Urothelium cell line (cell line): Measurements from ENCODE around the gene LIN52.

Source experiments
- DNase-seq: peaks from one replicate; pipeline ENCODE4 v3.0.0; 2011; ENCODE audit warnings: low spot score, mixed read lengths
- FAIRE-seq: peaks from 2 replicates; lab custom pipeline; 2011; peaks lifted over from hg19 to GRCh38; lab: Jason Lieb, UNC

The LIN52 gene, protein sequence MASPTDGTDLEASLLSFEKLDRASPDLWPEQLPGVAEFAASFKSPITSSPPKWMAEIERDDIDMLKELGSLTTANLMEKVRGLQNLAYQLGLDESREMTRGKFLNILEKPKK

DNA sequence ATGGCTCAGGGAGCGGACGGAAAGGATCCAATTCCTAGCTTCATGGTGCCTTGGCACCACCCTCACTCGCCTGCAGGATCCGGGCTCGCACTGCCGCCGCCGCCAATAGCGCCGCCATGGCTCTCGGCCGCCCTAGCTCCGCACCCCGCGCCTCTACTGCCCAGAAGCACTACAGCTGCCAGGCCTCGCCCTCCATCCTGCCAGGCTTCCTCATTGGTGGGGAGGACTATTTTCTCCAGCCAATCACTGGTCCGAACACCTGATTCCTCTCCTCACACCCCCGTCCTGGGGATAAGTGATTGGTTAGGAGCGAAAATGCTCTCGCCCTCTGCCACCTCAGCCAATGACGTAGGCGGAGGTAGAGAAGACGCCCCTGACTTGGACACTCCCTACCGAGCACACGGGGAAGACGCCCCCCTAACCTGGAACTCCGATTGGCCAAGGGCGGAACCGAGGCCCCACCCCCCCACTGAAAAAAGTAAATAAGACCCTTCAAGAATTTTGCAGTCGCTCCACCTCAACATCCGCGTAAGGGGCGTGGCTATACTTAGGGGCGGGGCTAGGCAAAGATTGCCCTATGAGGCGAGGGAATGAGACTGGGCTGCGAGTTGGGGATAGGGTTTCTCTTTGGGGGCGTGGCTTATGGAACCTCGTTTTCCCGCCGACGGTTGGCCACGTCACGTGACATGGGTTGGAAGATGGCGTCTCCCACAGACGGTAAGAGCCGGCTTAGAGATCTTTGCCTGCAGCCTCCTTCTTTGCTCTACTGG is at the start of gene LIN52, which contains the start of gene ALDH6A1:
Gene LIN52 (plus strand): TSS at position 680 of the 770 bp plus-strand sequence. CDS start 19 bp downstream, at position 699.
Gene ALDH6A1 (minus strand): TSS at position 177 of the 770 bp plus-strand sequence. CDS start 59 bp downstream, at position 118.
- FAIRE-seq, result peak; percentile 100
- DNase-seq, result peak; percentile 100

DNA sequence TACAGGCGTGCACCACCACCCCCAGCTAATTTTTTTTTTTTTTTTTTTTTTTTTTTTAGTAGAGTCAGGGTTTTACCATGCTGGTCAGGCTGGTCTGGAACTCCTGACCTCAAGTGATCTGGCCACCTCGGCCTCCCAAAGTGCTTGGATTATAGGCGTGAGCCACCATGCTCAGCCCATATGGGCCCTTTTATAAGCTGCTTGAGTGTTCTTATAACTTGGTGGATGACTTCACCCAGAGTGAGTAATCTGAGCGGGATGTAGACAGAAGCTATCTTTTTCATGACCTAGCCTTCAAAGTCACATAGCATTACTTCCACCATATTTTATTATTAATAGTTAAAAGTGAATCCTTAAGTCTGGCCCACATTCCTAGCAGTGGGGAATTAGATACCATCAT is 49.2 kb upstream of the LIN52 start:
- DNase-seq (no peak), FAIRE-seq (no peak)

DNA sequence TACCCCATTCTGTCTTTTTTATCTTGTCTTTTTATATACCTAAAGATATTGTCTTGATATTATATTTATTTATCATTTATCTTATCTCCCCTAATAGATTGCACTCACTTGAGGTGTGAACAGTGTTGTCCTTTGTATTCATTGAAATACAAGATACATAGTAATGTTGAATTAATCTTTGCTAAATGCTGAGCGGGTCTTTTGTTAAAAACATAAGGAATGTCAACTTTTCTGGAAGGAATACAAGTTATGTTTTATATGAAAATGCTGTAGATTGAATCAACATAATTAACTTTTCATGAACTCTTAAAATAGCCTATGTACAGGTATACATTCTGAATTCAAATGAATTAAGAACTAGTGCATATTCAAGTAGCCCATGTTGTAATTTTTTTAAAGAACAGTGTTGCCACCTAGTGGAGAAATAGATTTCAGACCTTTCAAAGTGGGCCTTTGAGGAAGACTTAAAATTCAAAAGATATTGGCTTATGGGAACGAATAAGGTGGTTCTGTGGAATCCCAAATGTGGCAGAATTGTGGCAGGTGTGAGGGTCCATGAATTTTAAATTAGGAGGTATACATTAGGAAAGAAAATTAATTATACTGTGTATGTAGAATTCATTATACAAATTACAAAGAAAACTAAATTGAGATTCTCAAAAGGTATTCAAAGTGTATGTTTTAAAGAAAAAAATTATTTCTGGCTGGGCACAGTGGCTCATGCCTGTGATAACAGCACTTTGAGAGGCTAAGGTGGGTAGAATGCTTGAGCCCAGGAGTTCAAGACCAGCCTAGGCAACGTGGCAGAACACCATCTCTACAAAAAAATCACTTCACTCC is 46.5 kb upstream of the LIN52 start:
- DNase-seq, result peak; percentile 70
- no peak for FAIRE-seq

DNA sequence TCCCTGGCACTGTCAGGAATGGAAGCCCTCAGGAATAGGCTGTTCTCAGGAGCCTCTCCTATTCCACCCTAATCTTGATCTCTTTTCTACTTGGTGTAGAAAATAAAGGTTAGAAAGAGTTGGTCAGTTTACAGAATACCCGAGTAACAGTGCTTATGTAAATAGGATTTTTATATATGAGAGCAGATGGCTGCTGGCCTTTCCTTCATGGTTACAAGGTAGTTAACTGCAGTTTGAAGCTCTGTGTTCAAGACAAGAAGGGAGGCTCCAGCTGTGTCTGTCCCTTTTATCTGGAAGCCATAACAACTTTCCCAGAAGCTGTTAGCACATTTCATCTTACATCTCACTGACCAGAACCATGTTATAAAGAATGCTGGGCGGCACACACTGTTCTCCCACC is 42.5 kb upstream of the LIN52 start:
- no peak for FAIRE-seq

DNA sequence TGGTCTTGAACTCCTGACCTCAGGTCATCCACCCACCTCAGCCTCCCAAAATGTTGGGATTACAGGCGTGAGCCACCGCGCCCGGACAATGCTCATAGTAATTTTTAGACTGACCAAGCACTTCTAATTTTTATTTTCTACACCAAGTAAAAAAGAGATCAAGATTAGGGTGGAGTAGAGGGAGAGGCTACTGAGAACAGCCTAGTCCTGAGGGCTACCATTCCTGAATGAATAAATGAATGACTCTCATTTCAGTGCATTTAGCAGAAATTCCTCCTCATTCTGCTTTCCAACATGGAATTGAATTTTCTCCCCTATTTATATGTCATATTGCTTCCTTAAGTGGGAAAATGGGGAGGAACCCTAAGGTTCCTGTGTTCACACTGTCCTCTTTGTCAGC is 39.2 kb upstream of the LIN52 start:
- DNase-seq, result no peak
- no peak for FAIRE-seq

More for the DNA sequence above, 42.5 kb upstream of the LIN52 start:
- DNase-seq, result no peak

DNA sequence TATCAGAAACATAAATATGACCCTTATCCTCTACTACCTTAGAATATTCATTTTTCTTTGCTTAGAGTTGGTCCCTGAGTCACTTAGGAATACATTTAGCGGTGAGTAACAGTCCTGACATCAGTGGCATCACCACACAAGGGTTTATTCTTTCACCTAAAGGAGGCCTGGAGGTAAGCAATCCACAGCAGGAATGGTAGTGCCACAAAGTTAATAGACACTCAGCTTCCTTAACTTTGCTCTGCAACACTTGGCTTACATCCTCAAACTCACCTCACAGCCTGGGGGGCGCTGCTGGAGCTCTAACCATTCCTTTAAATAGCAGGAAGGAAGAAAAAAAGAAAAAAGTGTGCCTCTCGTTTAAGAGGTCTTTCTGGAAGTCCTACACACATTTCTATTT is 36.5 kb upstream of the LIN52 start:
- FAIRE-seq, result peak; percentile 74
- DNase-seq, result peak; percentile 45

DNA sequence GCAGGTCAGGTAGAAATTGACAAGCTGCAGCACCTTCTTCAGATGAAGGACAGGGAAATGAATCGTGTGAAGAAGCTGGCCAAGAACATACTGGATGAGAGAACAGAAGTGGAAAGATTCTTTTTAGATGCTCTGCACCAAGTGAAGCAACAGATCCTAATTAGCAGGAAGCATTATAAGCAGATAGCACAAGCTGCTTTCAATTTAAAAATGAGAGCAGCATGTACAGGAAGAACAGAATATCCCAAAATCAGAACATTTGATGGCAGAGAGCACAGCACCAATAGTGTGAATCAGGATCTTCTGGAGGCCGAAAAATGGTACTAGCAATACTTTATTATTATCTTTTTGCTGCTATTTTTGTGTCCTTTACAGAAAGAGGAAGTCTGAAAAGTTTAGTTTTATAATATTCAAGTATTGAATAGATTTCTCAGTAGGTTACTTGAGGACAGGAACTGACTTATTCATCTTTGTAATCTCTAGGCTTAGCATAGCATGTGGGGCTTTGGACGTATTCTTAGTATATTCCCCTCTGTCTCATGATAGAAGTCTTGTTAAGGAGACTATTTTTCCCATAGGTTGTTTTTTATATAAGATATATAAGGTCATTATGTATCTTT is 34.8 kb upstream of the LIN52 start:
- no peak for DNase-seq
- peak; percentile 74 for FAIRE-seq

DNA sequence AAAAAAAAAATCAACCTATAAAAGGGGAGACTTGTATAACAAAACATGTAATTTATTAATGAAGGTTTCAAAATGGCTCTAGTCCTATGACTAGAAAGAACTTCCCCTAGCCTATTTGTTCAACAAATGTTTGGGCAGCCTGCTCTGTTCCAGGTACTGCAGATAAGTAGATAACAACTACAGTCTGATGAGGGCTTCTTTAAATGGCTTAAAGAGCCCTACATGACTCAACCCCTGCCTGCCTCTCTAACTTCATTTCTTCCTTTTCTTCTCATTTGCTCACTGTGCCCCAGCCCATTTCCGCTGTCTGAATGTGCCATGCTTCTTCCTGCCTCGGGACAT is 22.0 kb upstream of the LIN52 start:
- peak; percentile 77 for FAIRE-seq
- DNase-seq, result no peak

DNA sequence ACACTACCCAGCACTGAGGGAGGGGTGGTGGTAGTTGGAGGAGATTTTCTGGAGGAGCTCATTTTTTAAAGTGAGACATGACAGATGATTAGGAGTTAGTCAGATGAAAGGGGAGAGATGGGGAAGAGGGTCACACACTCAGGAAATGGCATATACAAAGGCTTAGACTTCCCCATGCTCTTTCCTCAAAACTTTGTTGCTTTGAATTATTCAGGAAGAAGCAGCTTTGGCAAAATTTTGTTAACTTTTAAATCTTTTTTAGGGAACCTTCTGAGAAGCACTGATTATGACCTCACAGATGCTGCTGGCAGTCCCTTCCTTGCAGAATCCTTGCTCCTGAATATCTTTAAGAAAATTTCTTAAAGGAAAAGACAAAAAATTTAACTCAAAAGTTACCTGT is 20.3 kb upstream of the LIN52 start:
- DNase-seq, result no peak
- FAIRE-seq, result peak; percentile 5

DNA sequence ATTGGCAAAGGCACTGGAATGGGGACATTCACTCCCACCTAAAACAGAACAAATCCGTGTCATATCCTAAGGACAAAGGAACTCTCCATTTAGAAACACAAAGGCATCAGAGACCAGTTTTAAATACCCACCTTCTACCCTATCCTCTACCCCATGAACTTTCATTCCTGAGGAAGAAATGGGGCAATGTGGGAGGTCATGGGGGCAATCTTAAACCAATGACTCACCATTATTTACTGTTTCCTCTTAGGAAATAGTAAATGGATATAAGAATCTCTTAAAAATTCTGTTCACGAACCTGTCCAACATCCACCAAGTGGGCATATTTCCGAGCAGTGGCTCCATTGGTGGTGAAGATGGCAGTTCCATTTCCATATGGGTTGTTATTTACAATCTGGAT is 19.9 kb upstream of the LIN52 start:
- DNase-seq, result no peak
- no peak for FAIRE-seq

DNA sequence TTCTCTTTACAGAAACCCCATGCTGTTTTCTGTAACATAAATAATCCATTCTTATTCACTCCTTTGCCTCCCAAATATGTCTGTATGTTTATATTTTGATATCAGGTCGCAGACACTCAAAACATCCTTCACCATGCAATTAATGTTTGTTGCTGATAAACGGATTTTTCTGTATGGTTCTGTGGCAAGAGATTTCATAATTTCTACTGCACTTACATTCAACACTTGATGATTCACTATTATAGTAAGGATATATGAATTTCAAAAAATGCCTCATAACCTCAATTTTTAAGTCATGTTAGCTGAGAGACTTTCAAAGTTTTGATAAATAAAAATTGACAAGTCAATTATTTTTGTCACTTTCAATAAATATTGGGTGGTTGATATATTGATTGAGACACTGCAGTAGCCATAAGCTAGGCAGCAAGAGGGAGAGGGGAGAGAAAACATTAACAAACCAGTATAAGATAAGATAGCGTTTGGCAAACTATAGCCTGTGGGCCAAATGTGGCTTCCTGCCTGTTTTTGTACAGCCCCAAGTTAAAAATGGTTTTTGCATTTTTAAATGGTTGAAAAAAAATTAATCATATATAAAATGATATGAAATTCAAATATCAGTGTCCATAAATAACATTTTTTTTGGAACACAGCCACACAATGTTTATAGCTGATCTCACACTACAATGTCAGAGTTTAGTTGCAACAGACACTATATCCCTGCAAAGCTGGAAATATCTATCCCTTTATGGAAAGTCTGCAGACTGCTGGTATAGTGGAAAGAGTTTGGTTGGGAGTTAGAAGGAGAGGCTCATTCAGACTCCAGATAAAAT is 18.8 kb upstream of the LIN52 start:
- FAIRE-seq (no peak), DNase-seq (no peak)

DNA sequence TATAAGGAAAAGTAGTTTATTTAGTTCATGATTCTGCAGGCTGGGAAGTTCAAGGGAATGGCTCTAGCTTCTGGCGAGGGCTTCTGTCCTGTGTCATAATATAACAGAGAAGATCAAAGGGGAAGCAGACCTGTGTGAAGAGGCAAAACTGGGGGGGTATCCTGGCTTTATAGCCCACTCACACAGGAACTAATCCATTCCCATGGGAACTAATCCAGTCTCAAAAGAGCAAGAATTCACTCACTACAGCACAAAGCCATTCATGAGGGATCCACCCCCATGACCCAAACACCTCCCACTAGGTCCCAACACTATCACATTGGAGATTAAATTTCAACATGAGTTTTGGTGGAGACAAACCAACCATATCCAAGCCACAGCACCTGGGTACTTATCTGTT is 7.4 kb upstream of the LIN52 start:
- FAIRE-seq (peak; percentile 98), DNase-seq (no peak)

DNA sequence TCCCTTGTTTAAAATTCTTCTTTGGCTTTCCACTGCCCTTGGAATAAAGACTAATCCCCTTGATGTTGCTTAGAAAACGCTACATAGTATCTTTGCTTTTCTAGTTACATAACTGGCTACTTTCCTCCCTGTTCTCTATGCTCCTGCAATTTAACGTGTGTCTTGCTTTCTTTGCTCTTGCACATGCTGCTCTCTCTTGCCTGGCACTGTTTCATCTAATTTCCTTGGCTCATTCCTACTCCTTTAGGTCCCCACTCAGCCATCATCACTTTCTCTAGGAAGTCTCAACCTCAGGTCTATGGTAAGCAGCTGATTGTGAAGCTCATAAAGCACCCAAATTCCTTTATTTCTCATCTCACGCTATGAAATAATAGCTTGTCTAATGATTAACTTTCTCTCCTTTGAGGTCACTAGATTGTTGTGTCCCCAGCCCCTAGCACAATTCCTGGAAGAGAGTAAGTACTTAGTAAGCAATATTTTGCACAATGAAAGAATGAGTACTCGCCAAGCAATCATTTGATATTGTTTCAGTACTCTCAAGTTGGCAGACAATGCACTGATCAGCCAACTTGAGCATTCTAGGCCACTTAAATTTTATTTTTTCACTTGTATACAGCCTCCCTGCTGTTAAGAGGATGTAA is 3.8 kb upstream of the LIN52 start:
- no peak for FAIRE-seq
- DNase-seq, result no peak

DNA sequence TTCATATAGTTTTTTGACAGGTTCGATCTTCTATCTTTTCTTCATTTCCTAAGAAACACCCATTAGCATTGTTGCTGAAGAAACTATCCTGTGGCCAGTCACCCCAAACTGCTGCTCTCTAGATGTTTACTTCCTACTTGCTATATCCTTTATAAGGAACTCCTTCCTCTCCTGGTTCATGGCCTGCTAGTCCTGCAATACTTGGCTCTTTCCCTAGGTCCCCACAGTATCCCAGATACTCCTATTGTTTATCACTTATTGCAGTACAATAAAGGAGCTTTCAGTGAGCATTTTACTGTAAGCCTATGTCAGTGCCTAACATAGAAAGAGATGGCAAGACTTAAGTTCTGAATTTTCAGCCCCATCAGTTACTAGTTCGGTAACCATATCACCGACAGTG is 3.3 kb upstream of the LIN52 start:
- FAIRE-seq (peak; percentile 17), DNase-seq (no peak)

DNA sequence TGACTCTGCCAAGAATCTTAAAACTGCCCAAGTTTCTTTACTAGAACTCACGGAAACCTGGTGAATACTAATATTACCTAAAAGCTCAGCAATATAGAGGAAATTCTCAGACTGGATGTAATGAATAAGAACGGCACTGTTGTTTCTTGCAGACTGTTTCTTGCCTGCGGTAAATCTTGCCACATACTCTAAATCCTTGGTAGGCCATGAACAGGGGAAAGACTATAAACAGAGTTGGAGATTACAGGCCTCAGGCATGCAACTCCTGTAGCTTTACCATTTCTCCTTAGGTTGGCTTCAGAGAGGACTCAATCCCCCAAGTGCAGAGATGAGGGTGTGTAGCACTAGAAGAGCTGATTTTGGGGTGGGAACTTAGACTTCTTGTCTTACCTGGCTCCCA is 1.6 kb upstream of the LIN52 start:
- no peak for FAIRE-seq
- DNase-seq, result no peak

DNA sequence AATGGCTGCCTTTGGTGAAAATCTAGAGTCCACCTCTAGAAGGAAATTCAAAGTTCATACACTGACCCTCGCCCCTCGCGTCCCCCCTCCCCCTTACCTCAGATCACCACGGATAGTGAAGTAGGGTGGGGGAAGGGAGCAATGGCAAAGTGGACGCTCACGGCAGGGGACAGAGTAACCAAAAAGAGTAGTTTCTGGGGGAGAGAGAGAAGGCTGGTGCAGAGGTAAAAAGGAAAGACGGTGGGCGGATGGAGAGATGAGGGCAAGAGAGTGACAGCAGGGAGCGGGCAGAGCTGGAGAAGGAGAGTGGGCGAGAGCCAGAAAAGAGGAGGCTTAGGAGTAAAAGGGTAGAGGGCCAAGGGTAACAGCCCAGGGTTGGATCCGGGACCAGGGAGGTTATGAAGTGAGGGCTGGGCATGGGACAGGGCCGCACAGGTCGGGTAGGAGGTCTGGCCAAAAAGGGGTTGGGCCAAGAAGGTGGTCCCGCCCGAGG is 926 bp upstream of the LIN52 start:
- DNase-seq (no peak), FAIRE-seq (no peak)

DNA sequence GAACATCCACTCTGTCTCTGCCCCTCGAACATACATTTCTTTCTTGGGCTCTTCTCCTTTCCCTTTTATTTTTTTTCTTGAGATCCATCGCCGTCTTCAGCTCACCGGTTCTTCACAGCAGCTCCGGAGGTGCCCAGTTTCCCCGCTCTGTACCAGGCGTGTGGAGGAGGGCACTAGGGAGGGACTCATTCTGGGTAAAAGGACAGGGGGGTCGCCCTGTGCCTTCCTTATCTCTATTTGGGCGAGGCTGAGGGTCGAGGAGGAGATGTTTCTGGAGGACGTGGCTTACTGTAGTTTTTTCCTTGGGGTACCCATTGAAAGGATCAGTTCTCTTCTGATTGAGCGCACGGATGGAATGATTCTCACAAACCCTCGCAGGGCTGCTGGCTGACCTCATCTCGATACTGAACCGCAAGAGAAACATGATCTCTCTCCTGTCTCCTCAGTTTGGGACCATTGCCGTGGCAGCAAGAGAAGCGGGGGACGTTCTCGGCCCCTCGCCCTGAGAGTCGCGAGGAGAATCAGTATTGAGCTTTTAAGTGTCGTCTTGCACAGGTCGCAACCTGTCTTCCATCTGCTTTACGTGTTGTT is 386 bp downstream of the LIN52 start:
- FAIRE-seq (no peak), DNase-seq (peak; percentile 57)

DNA sequence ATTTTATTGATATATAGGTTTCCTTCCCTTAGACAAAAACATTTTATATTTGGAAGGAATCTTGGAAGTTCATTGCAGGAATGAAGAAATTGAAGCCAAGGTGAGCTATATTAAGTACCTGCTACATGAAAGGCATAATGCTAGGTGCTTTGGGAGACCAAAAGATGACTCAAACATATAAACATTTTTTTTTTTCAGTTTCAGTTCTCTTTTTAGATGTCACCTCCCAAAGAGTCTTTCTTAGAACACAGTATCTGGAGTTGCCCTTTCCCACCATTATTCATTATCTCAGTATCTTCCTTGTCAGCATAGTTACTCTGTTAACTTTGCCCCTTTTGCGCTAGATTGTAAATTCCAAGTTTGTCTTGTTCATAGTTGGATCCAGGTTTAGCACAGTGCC is 1.1 kb downstream of the LIN52 start:
- FAIRE-seq, result no peak
- DNase-seq, result no peak

DNA sequence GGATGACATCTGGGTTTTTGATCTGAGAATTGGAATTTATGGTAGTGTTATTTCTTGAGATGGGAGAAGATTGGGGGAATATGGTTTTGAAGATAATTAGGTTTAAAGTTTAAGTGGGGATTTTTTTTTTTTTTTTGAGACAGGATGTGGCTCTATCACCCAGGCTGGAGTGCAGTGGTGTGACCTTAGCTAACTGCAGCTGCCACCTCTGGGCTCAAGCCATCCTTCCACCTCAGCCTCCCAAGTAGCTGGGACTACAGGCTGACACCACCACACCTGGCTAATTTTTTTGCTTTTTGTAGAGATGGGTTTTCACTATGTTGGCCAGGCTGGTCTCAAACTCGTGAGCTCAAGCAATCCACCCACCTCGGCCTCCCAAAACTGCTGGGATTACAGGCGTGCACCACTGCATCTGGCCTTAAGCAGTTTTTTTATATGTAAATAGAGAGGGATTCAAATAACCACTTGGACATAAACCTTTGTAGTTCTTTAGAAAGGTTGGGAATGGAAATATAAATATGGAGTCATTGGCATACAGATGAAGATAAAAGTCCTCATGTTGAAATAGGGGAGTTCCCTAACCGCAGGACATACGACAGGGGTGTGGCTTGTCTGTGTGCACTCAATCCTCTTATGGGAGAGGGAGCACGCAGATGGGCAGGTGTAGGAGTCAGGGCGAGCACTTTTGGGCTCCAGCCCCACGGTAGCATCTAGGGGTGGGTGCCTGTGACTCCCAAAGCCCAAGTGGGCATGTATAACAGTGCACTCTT is 4.7 kb downstream of the LIN52 start:
- DNase-seq (no peak), FAIRE-seq (no peak)
